EL (cell line): Measurements from ENCODE around the gene AGTPBP1.
"Not testable (repeated sequence)": the region's sequence is repeated elsewhere in the genome, so short reads cannot be mapped to it uniquely, and the experiment has no call there.

Experiments
- DNase-seq: peaks from one replicate; pipeline ENCODE4 v3.0.0-alpha.2; 2016

The AGTPBP1 gene, protein sequence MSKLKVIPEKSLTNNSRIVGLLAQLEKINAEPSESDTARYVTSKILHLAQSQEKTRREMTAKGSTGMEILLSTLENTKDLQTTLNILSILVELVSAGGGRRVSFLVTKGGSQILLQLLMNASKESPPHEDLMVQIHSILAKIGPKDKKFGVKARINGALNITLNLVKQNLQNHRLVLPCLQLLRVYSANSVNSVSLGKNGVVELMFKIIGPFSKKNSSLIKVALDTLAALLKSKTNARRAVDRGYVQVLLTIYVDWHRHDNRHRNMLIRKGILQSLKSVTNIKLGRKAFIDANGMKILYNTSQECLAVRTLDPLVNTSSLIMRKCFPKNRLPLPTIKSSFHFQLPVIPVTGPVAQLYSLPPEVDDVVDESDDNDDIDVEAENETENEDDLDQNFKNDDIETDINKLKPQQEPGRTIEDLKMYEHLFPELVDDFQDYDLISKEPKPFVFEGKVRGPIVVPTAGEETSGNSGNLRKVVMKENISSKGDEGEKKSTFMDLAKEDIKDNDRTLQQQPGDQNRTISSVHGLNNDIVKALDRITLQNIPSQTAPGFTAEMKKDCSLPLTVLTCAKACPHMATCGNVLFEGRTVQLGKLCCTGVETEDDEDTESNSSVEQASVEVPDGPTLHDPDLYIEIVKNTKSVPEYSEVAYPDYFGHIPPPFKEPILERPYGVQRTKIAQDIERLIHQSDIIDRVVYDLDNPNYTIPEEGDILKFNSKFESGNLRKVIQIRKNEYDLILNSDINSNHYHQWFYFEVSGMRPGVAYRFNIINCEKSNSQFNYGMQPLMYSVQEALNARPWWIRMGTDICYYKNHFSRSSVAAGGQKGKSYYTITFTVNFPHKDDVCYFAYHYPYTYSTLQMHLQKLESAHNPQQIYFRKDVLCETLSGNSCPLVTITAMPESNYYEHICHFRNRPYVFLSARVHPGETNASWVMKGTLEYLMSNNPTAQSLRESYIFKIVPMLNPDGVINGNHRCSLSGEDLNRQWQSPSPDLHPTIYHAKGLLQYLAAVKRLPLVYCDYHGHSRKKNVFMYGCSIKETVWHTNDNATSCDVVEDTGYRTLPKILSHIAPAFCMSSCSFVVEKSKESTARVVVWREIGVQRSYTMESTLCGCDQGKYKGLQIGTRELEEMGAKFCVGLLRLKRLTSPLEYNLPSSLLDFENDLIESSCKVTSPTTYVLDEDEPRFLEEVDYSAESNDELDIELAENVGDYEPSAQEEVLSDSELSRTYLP

GRCh38 chr9:85741875-85742596 is at the start of gene AGTPBP1:
Gene AGTPBP1, minus strand, starts transcription at chr9:85741954. Its CDS starts 29,421 bp downstream, at chr9:85712533.
- peak; percentile 92 for DNase-seq

- DNase-seq = not testable (repeated sequence)
These were observed 44.4 kb upstream of the AGTPBP1 start for GRCh38 chr9:85786116-85786515.

DNA sequence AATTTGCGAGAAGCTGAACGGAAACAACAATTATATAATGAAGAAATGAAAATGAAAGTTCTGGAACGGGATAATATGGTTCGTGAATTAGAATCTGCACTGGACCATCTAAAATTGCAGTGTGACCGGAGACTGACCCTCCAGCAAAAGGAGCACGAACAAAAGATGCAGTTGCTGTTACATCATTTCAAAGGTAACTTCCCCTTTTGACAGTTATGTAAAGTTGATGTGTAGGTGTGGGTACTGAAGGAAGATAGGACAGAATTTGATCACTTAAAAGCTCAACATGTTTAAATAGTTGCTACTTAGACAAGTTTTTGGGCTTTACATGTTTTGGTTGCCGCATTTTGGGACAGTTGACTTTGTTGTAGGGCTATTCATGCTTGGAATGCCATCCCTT is 32.1 kb upstream of the AGTPBP1 start:
- not testable (repeated sequence) for DNase-seq

GRCh38 chr9:85761802-85762201 is 20.0 kb upstream of the AGTPBP1 start:
- not testable (repeated sequence) for DNase-seq

DNA sequence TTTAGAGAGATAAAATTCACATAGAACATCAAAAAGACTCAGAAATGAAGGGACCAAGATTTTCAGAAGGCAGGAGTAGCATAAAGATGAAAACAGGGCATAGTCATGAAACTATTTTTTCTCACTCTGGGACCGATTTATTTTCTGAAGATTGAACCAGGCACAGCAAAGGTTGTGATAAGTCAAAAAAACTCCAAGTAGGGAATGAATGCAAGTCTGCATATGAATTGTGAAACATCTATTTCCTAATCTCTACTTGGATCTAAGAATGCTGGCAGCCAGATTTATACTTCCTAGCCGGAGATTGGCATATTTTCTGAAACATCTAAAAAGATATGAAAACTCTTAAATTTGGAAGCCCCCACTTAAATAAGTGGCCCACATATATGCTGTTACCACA is 16.0 kb upstream of the AGTPBP1 start:
- not testable (repeated sequence) for DNase-seq

GRCh38 chr9:85756216-85756615 is 14.5 kb upstream of the AGTPBP1 start:
- not testable (repeated sequence) for DNase-seq

DNA sequence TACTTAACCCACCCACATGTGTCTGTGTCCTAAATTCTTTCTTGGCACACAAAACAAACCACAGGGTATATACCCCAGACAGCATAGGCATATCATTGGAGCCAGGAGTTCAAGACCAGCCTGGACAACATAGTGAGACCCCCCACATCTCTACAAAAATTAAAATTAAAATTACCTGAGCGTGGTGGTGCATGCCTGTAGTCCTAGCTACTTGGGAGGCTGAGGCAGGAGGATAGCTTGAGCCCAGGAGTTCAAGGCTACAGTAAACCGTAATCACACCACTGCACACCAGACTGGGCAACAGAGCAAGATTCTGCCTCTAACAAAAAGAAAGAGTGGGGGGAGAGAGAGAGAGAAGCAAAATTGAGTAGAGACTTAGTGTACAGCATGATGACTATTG is 4.6 kb upstream of the AGTPBP1 start:
- no peak for DNase-seq

GRCh38 chr9:85745203-85745602 is 3.4 kb upstream of the AGTPBP1 start:
- no peak for DNase-seq

GRCh38 chr9:85744480-85744879 is 2.7 kb upstream of the AGTPBP1 start:
- no peak for DNase-seq

GRCh38 chr9:85743275-85744128 is 1.7 kb upstream of the AGTPBP1 start:
- DNase-seq = peak; percentile 89

GRCh38 chr9:85742597-85742936 is 813 bp upstream of the AGTPBP1 start:
- peak; percentile 55 for DNase-seq

DNA sequence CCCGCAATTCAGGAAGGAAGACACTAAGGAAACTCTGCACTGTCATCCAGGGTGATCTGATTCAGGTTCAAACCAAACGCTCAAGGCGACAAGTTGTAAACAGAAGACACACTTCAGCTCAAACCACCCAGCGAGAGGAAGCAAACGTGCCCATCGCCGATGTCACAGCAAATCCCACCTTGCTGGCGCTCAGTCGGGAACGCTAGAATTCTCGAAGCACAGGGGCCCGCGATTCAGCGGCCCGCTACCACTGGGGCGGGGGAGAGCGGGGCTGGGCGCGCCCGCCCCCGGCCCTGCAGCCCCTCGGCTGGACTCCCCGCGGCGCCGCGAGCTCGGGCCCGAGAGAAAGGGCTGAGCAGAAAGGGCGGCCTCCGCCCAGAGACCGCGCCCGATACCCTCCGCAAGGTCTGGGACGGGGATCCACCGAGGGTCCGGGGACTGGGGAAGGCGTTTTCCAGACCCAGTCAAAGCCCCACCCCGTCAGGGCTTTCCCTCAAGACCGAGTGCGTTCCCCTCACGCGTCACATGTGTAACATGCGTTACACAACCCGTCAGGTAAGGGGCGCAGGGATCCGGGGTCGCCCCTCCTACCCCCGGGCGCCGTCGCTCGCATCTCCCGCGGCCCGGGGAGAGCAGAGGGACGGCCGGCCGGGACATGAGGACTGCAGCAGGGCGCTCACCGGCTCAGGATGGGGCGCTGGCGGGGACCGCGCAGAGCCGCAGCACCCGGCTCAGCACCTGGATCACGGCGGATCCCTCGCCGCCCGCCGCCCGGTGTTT is 469 bp downstream of the AGTPBP1 start:
- DNase-seq = peak; percentile 39

DNA sequence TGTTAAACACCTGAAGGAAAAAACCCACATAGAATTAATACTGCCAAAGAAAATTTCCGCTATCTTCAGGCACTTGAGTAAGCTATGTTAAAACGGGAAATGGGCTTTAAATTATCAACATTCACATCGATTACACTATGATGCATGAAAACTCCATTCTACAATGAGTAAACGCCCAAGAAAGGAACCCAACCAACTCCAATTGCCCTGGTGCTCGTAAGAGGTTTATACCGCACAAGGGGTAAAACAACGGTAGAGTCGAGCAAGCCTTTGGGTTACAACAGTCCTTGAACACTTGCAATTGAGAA is 1.0 kb downstream of the AGTPBP1 start:
- no peak for DNase-seq

GRCh38 chr9:85738509-85738908 is 3.2 kb downstream of the AGTPBP1 start:
- DNase-seq = no peak

GRCh38 chr9:85737671-85738070 is 4.1 kb downstream of the AGTPBP1 start:
- no peak for DNase-seq

DNA sequence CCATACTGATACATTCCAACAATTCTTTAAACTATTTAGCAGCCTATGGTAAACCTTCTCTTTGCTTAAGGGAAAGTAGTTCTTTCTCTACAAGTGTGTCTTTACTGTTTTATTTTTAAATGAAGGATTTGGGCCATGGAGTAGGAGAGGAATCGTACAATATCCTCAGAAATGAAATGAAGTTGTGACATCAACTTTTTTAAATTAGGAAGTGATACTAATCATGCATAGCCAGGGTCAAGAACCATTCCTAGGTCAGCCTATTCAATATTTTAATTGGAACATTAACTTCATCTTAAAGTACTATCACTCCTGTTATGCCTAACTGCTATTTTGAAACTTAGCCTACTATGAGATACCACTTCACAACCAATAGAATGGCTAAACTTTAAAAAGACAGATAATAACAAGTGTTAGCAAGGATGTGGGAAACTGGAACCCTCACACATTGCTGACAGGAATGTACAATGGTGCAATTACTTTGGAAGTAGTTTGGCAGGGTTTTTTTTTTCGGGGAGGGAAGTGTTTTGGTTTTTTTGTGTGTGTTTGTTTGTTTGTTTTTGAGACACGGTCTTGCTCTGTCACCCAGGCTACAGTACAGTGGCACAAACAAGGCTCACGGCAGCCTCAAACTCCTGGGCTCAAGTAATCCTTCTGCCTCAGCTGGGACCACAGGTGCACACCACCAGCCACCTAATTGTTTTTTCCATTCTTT is 10.7 kb downstream of the AGTPBP1 start:
- no peak for DNase-seq

- DNase-seq = no peak
These were observed 11.9 kb downstream of the AGTPBP1 start for GRCh38 chr9:85729882-85730281.

DNA sequence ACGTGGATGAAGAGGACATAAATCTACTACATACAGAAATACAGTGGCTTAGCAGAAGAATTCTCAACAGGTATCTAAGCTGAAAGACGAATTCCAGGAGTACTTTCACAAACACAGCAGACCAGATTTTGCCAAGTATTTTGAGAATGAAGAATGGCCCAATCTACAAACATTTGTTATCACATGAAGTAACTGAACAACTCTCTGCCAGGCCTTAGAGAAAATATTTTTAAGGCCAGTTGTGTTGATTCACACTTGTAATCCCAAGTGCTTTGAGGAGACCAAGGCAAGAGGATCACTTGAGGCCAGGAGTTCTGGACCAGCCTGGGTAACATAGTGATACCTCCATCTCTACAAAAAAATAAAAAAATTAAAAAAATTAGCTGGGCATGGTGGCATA is 14.3 kb downstream of the AGTPBP1 start:
- no peak for DNase-seq

- no peak for DNase-seq
These were observed 15.0 kb downstream of the AGTPBP1 start for GRCh38 chr9:85726737-85727136.

DNA sequence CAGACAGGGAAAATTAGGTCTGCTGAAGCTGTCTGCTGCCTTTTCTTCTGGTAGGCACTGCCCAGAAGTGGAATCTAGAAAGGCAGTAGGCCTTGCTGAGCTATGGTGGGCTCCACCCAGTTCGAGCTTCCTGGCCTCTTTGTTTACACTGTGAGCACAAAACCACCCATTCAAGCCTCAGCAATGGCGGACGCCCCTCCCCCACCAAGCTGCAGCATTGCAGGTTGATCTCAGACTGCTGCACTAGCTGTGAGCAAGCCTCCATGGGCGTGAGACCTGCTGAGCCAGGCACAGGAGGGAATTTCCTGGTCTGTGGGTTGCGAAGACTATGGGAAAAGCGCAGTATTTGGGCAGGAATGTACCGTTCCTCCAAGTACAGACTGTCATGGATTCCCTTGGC is 18.5 kb downstream of the AGTPBP1 start:
- DNase-seq = no peak
